Endothelial cell of umbilical vein (primary cell): ENCODE data around the gene CACNA2D3. TPM values are rescaled to one million over a fixed set of nuclear protein-coding genes. Genes with fewer than 3 reads are reported as not detected.

ENCODE experiments used
- BruUV-seq: library from RNA; stranded (reverse); fragments of 400-500 nt; replicated peaks from 2 replicates; lab custom pipeline; 2021; lab: Mats Ljungman, UMichigan
- CTCF ChIA-PET: fragments of 300-600, 350-600 bp; sonication (Branson Sonifier 250); formaldehyde crosslinking; loops from one replicate; lab custom pipeline; 2021; ENCODE audit warnings: antibody characterized with exemption, inconsistent platforms; lab: Charles Lee
- POLR2A ChIA-PET: fragments of 300-600, 350-600 bp; sonication (Branson Sonifier 250); formaldehyde crosslinking; loops from one replicate; lab custom pipeline; 2021; ENCODE audit warnings: antibody characterized with exemption, inconsistent platforms; lab: Charles Lee
- DNase-seq: peaks from one replicate; pipeline ENCODE4 v3.0.0-alpha.2; 2011; ENCODE audit warnings: low read depth, low spot score
- FAIRE-seq: peaks from 2 replicates; lab custom pipeline; 2011; peaks lifted over from hg19 to GRCh38; lab: Jason Lieb, UNC
- H2AFZ ChIP-seq: 2 replicates; pipeline ENCODE4 v1.6.0; 2012; ENCODE audit warnings: low read depth, low read length, control low read depth, inconsistent platforms
- H3K27ac ChIP-seq: 2 replicates; pipeline ENCODE4 v1.5.1; 2011; ENCODE audit warnings: low read depth, mild to moderate bottlenecking, control low read depth, low read length, moderate library complexity; ENCODE audit not compliant: insufficient read depth
- H3K27me3 ChIP-seq, 2 experiments: 2 replicates each; pipeline versions ENCODE4 v1.6.0 to v1.6.1; 2011; ENCODE audit warnings: low read length in 2 of 2, mixed read lengths in 1 of 2; ENCODE audit not compliant: control insufficient read depth in 2 of 2, insufficient read depth in 2 of 2
- H3K36me3 ChIP-seq, 2 experiments: 2 replicates in 1 of 2; 3 replicates in 1 of 2; pipeline ENCODE4 v1.5.1; 2011; ENCODE audit warnings: low read length in 2 of 2, mild to moderate bottlenecking in 1 of 2, moderate library complexity in 1 of 2; ENCODE audit not compliant: control insufficient read depth in 2 of 2, insufficient read depth in 2 of 2; ENCODE audit errors: extremely low read depth in 1 of 2
- H3K4me1 ChIP-seq: 3 replicates; pipeline ENCODE4 v1.5.1; 2011; ENCODE audit warnings: mild to moderate bottlenecking, low read length; ENCODE audit not compliant: control insufficient read depth, insufficient read depth; ENCODE audit errors: extremely low read depth
- H3K4me2 ChIP-seq: 2 replicates; pipeline ENCODE4 v1.6.1; 2011; ENCODE audit warnings: low read length, control low read depth, mixed read lengths; ENCODE audit not compliant: insufficient read depth
- H3K4me3 ChIP-seq, 3 experiments: fragments of 200-600 bp in 1 of 3; sonication (generic), shearing (Covaris generic) in 1 of 3; replicated peaks in 1 of 3; 2 replicates each; pipeline ENCODE4 v1.5.1; 2011 to 2016; ENCODE audit warnings: control low read depth in 3 of 3, low read length in 3 of 3, mild to moderate bottlenecking in 2 of 3, inconsistent platforms in 1 of 3, low read depth in 1 of 3, moderate library complexity in 1 of 3; ENCODE audit not compliant: insufficient read depth in 1 of 3
- H3K79me2 ChIP-seq: 2 replicates; pipeline ENCODE4 v1.6.0; 2012; ENCODE audit warnings: low read length, inconsistent platforms; ENCODE audit not compliant: control insufficient read depth, insufficient read depth
- H3K9ac ChIP-seq: replicated peaks from 2 replicates; pipeline ENCODE3; 2011; ENCODE audit warnings: low read length, control low read depth; ENCODE audit not compliant: insufficient read depth; ENCODE audit errors: extremely low read depth
- H3K9me1 ChIP-seq: replicated peaks from 3 replicates; pipeline ENCODE4 v1.6.0; 2011; ENCODE audit warnings: mild to moderate bottlenecking, low read length; ENCODE audit not compliant: control insufficient read depth, insufficient read depth; ENCODE audit errors: extremely low read depth
- H3K9me3 ChIP-seq: replicated peaks from 2 replicates; pipeline ENCODE4 v1.5.1; 2012; ENCODE audit warnings: low read length, inconsistent platforms; ENCODE audit not compliant: control insufficient read depth, insufficient read depth
- H4K20me1 ChIP-seq: replicated peaks from 2 replicates; pipeline ENCODE3; 2011; ENCODE audit warnings: mild to moderate bottlenecking, low read length; ENCODE audit not compliant: control insufficient read depth, insufficient read depth; ENCODE audit errors: extremely low read depth
- GATA2 ChIP-seq: IDR thresholded peaks from 2 replicates; pipeline ENCODE4 v1.7.0; 2011; ENCODE audit warnings: low read depth, mild to moderate bottlenecking, moderate library complexity, mixed read lengths, low read length; ENCODE audit not compliant: insufficient read length, insufficient read depth
- JUN ChIP-seq: IDR thresholded peaks from 2 replicates; pipeline ENCODE4 v1.6.1; 2011; ENCODE audit warnings: borderline replicate concordance, low read depth; ENCODE audit not compliant: insufficient read length, insufficient read depth
- MYC ChIP-seq: IDR thresholded peaks from one replicate; pipeline ENCODE4 v1.6.1; 2011; ENCODE audit warnings: mild to moderate bottlenecking, low read depth, low read length
- POLR2A ChIP-seq: IDR thresholded peaks from 2 replicates; pipeline ENCODE4 v1.6.1; 2012; ENCODE audit warnings: low read depth, mild to moderate bottlenecking, control low read depth, low read length
- POLR2AphosphoS5 ChIP-seq: IDR thresholded peaks from 2 replicates; pipeline ENCODE4 v1.6.1; 2012; ENCODE audit warnings: low read depth, mild to moderate bottlenecking, control low read depth, low read length, moderate library complexity; ENCODE audit not compliant: insufficient read depth
- dilution Hi-C: fragments of 300-500 bp; cut with MboI; formaldehyde crosslinking; loops from one replicate; pipeline ENCODE4 v1.15.0; 2019; ENCODE audit warnings: low sequenced_read_pairs; ENCODE audit not compliant: extremely low pct_ligation_motif_present
- intact Hi-C: fragments of 100-400 bp; cut with micrococcal nuclease; formaldehyde crosslinking; loops from one replicate; pipeline ENCODE4 v1.10.0; 2022
- polyA plus RNA-seq, 4 experiments: library from polyadenylated mRNA; depleted of rRNA in 3 of 4; stranded (reverse) in 3 of 4; unstranded in 1 of 4; fragments of >200 nt; gene quantifications; 2 replicates each; pipeline versions ENCODE4 v1.2.1 to v1.2.3, GENCODE V29; 2011 to 2012; ENCODE audit warnings: missing spikeins in 1 of 4
- total RNA-seq: library from RNA; stranded (reverse); gene quantifications from 2 replicates; pipeline ENCODE4 v1.2.3, GENCODE V29; 2021

The CACNA2D3 gene
- total and polyA plus RNA-seq, 2 donors (not counting 3 experiments of a cell fraction or from before 2014, with no cell fraction given), result not detected

GRCh38 chr3:55075846-55076245, 953.5 kb downstream of the CACNA2D3 start:
- Histone ChIP-seq H3K79me2 (no peaks in the 10 kb centered on the region), H3K4me1 (no peaks in the 10 kb centered on the region), H3K9ac (no peak overlapping the region), H2AFZ (no peak overlapping the region), H3K36me3 (no peaks in the 10 kb centered on the region), H3K9me1 (no peaks in the 10 kb centered on the region), H3K27me3 (no peaks in the 10 kb centered on the region), H4K20me1 (no peaks in the 10 kb centered on the region), H3K9me3 (no peaks in the 10 kb centered on the region), H3K4me3 (no peak overlapping the region), H3K4me2 (no peak overlapping the region), H3K27ac (no peak overlapping the region)
- CTCF ChIA-PET, result no interaction called here
- DNase-seq (no peak), FAIRE-seq (no peak)
- BruUV-seq, result no TSS peak
- dilution Hi-C loops (no loop called here), intact Hi-C loops (no loop called here)
- POLR2A ChIA-PET, result no interaction called here
- TF ChIP-seq GATA2 (no peak), JUN (no peak), MYC (no peak), POLR2A (no peak)

GRCh38 chr3:55077726-55078125, 955.4 kb downstream of the CACNA2D3 start:
- Histone ChIP-seq H3K4me1 (no peaks in the 10 kb centered on the region), H4K20me1 (no peaks in the 10 kb centered on the region), H3K27me3 (no peaks in the 10 kb centered on the region), H3K36me3 (no peaks in the 10 kb centered on the region), H3K4me2 (no peak overlapping the region), H3K4me3 (no peak overlapping the region), H3K27ac (no peak overlapping the region), H3K9me3 (peaks cover 3% of the 10 kb centered on the region), H3K79me2 (no peaks in the 10 kb centered on the region), H3K9ac (no peak overlapping the region), H3K9me1 (no peaks in the 10 kb centered on the region), H2AFZ (no peak overlapping the region)
- FAIRE-seq (no peak), DNase-seq (no peak)
- ChIA-PET POLR2A (no interaction called here), CTCF (no interaction called here)
- no TSS peak for BruUV-seq
- intact Hi-C loops (no loop called here), dilution Hi-C loops (no loop called here)
- TF ChIP-seq POLR2AphosphoS5 (no peak), POLR2A (no peak)
